HepG2 (cell line): Measurements from ENCODE around the gene DPEP3. TPM values are rescaled to one million over a fixed set of nuclear protein-coding genes. Genes with fewer than 3 reads are reported as not detected.

ENCODE experiments used
- ADNP ChIP-seq: sonication (generic); formaldehyde crosslinking; IDR thresholded peaks from 2 replicates; pipeline ENCODE4 v1.4.0; 2020; ENCODE audit warnings: missing genetic modification reagents
- ATF7 ChIP-seq, 2 experiments: fragments of 450-650 bp in 1 of 2; sonication (generic) in 1 of 2; formaldehyde crosslinking in 1 of 2; IDR thresholded peaks; 2 replicates each; pipeline versions ENCODE4 v1.4.0 to v1.6.1; 2016 to 2020; ENCODE audit warnings: antibody characterized with exemption in 1 of 2, mild to moderate bottlenecking in 1 of 2, missing genetic modification reagents in 1 of 2
- ATM ChIP-seq: fragments of 450-650 bp; IDR thresholded peaks from 2 replicates; pipeline ENCODE4 v1.7.1; 2017; ENCODE audit warnings: mild to moderate bottlenecking, borderline replicate concordance
- DMAP1 ChIP-seq: IDR thresholded peaks from 2 replicates; pipeline ENCODE4 v1.6.1; 2016
- ETS1 ChIP-seq: sonication (generic); formaldehyde crosslinking; IDR thresholded peaks from 2 replicates; pipeline ENCODE4 v1.4.0; 2020; ENCODE audit warnings: missing genetic modification reagents
- HIVEP1 ChIP-seq: sonication (generic); formaldehyde crosslinking; IDR thresholded peaks from 2 replicates; pipeline ENCODE4 v1.4.0; 2020; ENCODE audit warnings: mild to moderate bottlenecking, missing genetic modification reagents
- HOXA9 ChIP-seq: sonication (generic); formaldehyde crosslinking; IDR thresholded peaks from 2 replicates; pipeline ENCODE4 v1.8.1; 2022; ENCODE audit warnings: missing genetic modification reagents, mild to moderate bottlenecking, moderate library complexity, borderline replicate concordance
- MTERF4 ChIP-seq: sonication (generic); formaldehyde crosslinking; IDR thresholded peaks from 2 replicates; pipeline ENCODE4 v1.8.0; 2023; ENCODE audit warnings: mild to moderate bottlenecking, missing genetic modification reagents
- RARG ChIP-seq: sonication (generic); formaldehyde crosslinking; IDR thresholded peaks from 2 replicates; pipeline ENCODE4 v1.4.0; 2020; ENCODE audit warnings: low read depth, mild to moderate bottlenecking, missing genetic modification reagents
- RBM22 ChIP-seq: fragments of 200-400 bp; formaldehyde crosslinking; optimal IDR thresholded peaks from 2 replicates; pipeline ENCODE3; 2017; ENCODE audit warnings: mild to moderate bottlenecking, low read length, moderate library complexity
- REL ChIP-seq: sonication (generic); formaldehyde crosslinking; conservative IDR thresholded peaks from 2 replicates; pipeline ENCODE4 v1.8.0; 2022; ENCODE audit warnings: mild to moderate bottlenecking, missing genetic modification reagents, moderate library complexity
- SOX13 ChIP-seq, 3 experiments: fragments of 450-650 bp in 1 of 3; sonication (generic) in 1 of 3; formaldehyde crosslinking in 1 of 3; IDR thresholded peaks in 2 of 3; conservative IDR thresholded peaks in 1 of 3; 2 replicates each; pipeline versions ENCODE4 v1.5.0 to v1.6.1; 2016 to 2020; ENCODE audit warnings: antibody characterized with exemption in 1 of 3, mild to moderate bottlenecking in 1 of 3, missing compliant biosample characterization in 1 of 3, missing genetic modification reagents in 1 of 3, moderate library complexity in 1 of 3
- SP4 ChIP-seq: sonication (generic); formaldehyde crosslinking; IDR thresholded peaks from 2 replicates; pipeline ENCODE4 v1.8.1; 2023; ENCODE audit warnings: mild to moderate bottlenecking, missing genetic modification reagents
- TP53 ChIP-seq: sonication (generic); formaldehyde crosslinking; conservative IDR thresholded peaks from 2 replicates; pipeline ENCODE4 v1.4.0; 2020; ENCODE audit warnings: missing genetic modification reagents
- ZBTB43 ChIP-seq: sonication (generic); formaldehyde crosslinking; conservative IDR thresholded peaks from 2 replicates; pipeline ENCODE4 v1.4.0; 2020; ENCODE audit warnings: missing genetic modification reagents
- ZFYVE20 ChIP-seq: sonication (generic); formaldehyde crosslinking; IDR thresholded peaks from 2 replicates; pipeline ENCODE4 v1.8.0; 2023; ENCODE audit warnings: low read depth, mild to moderate bottlenecking, moderate library complexity, missing genetic modification reagents, borderline replicate concordance
- ZNF12 ChIP-seq: sonication (generic); formaldehyde crosslinking; IDR thresholded peaks from 2 replicates; pipeline ENCODE4 v1.5.0; 2020; ENCODE audit warnings: missing genetic modification reagents
- ZNF253 ChIP-seq: sonication (generic); formaldehyde crosslinking; IDR thresholded peaks from 2 replicates; pipeline ENCODE4 v1.8.0; 2022; ENCODE audit warnings: mild to moderate bottlenecking, missing genetic modification reagents, borderline replicate concordance
- ZNF547 ChIP-seq: sonication (generic); formaldehyde crosslinking; IDR thresholded peaks from 2 replicates; pipeline ENCODE4 v1.5.1; 2020; ENCODE audit warnings: mild to moderate bottlenecking, missing genetic modification reagents
- ZNF597 ChIP-seq: sonication (generic); formaldehyde crosslinking; IDR thresholded peaks from 2 replicates; pipeline ENCODE4 v1.5.0; 2020; ENCODE audit warnings: missing genetic modification reagents
- ZNF83 ChIP-seq: sonication (generic); formaldehyde crosslinking; IDR thresholded peaks from 2 replicates; pipeline ENCODE4 v1.4.0; 2020; ENCODE audit warnings: missing genetic modification reagents, mild to moderate bottlenecking, borderline replicate concordance
- ZNF841 ChIP-seq: sonication (generic); formaldehyde crosslinking; IDR thresholded peaks from 2 replicates; pipeline ENCODE4 v1.8.1; 2023; ENCODE audit warnings: missing genetic modification reagents, borderline replicate concordance
- ZSCAN30 ChIP-seq: sonication (generic); formaldehyde crosslinking; IDR thresholded peaks from 2 replicates; pipeline ENCODE4 v1.5.0; 2020; ENCODE audit warnings: mild to moderate bottlenecking, missing genetic modification reagents
- polyA plus RNA-seq, 8 experiments: library from polyadenylated mRNA; depleted of rRNA in 3 of 8; stranded (reverse) in 7 of 8; unstranded in 1 of 8; fragments of >200 nt; fragmentation: Illumina TruSeq in 4 of 8; extraction: Trizol in 4 of 8; gene quantifications; 2 replicates each; pipeline versions ENCODE4 v1.2.1 to v1.2.3, GENCODE V29; 2011 to 2016; ENCODE audit warnings: low read depth in 4 of 8, missing spikeins in 1 of 8, mixed read lengths in 1 of 8; ENCODE audit not compliant: insufficient read depth in 1 of 8
- total RNA-seq, 5 experiments: library from RNA; depleted of rRNA; stranded (reverse); fragments of >200 nt; fragmentation: Illumina TruSeq; extraction: Trizol; gene quantifications; 2 replicates each; pipeline ENCODE4 v1.2.3, GENCODE V29; 2016; ENCODE audit warnings: low read depth in 1 of 5
- TF ChIP-seq, protein P1 (sequence below): sonication (generic); formaldehyde crosslinking; IDR thresholded peaks from 2 replicates; pipeline ENCODE4 v1.4.0; 2020; ENCODE audit warnings: mild to moderate bottlenecking, missing genetic modification reagents

The DPEP3 gene
- total and polyA plus RNA-seq, 2 of the 13 experiments (the other 11 are each of a cell fraction or from before 2014, with no cell fraction given): not detected

DNA sequence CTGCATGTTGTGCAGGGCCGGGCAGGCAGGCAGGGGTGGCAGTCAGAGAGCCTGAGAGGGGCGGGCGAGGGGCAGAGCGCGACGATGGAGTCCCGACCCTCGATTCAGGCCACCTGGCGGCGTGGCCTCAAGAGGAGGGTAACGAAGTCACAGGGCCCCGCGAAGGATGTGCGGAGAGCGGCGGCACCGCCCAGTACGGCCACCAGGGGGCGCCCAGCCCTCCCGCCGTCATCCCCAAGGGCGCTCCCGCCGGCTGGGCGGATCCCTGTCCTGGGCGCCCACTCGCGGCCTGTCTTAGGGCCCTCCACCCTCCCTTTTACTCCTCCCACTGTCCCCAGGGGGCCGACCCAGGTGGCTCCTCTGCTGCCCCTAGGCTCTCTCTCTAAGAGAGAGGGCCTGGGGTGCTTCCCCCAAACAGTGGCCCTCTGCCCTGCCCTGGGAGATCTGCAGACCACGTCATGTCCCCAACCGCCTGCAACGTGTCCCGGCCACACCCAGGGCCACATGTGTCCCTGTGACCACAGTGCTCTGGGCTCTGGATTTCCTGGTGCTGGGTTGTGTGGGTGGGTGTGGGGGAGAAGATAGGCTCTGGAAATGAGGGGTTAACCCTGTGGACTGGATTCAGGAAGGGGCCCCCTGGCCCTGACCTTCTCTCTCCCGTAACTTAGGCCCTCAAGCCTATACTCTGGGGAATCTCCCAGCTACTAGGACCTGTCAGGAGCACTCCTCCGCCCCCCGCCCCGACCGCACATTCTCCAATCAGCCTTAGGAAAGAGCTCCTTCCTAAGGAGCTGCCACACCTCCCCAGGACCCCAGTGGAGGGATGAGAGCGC, 13.1 kb upstream of the DPEP3 start (continued):
- 0 out of 2 replicates have a peak, but pooled peaks have one; percentile 11 for TF ChIP-seq SOX13 (IDR thresholded peaks at IDR 0.05)
- TF ChIP-seq SOX13 (CRISPR knock-in tag; conservative IDR thresholded peaks at IDR 0.05 in 1 of 2, IDR thresholded peaks at IDR 0.05 in 1 of 2): peak; percentile 43 to 50; a peak in 2 of 4 replicates
- TF ChIP-seq REL (CRISPR knock-in tag): no peak
- TF ChIP-seq RBM22: no peak
- no peak for TF ChIP-seq ATF7 (IDR thresholded peaks at IDR 0.05)
- TF ChIP-seq ATF7 (CRISPR knock-in tag; IDR thresholded peaks at IDR 0.05): no peak; the same call in 1 of the 2 replicates
- no peak for TF ChIP-seq TP53 (CRISPR knock-in tag)
- no peak for TF ChIP-seq ZNF841 (CRISPR knock-in tag)
- peak; percentile 89 for TF ChIP-seq DMAP1 (CRISPR knock-in tag)
- TF ChIP-seq ETS1 (CRISPR knock-in tag): no peak
- TF ChIP-seq ZNF253 (CRISPR knock-in tag): no peak
- TF ChIP-seq ZNF12 (CRISPR knock-in tag): no peak
- TF ChIP-seq RARG: no peak
- TF ChIP-seq SP4 (CRISPR knock-in tag): peak; percentile 80
- no peak for TF ChIP-seq ZSCAN30 (CRISPR knock-in tag)
- TF ChIP-seq HIVEP1 (CRISPR knock-in tag): 0 out of 2 replicates have a peak, but pooled peaks have one; percentile 35
- no peak for TF ChIP-seq ZFYVE20 (CRISPR knock-in tag)
- TF ChIP-seq ZNF83: no peak; the same call in 1 of the 2 replicates
- no peak for TF ChIP-seq HOXA9
- TF ChIP-seq, protein P1, sequence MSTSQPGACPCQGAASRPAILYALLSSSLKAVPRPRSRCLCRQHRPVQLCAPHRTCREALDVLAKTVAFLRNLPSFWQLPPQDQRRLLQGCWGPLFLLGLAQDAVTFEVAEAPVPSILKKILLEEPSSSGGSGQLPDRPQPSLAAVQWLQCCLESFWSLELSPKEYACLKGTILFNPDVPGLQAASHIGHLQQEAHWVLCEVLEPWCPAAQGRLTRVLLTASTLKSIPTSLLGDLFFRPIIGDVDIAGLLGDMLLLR (CRISPR knock-in tag): 0 out of 2 replicates have a peak, but pooled peaks have one; percentile 70
- TF ChIP-seq ADNP: no peak
- TF ChIP-seq ZNF547 (CRISPR knock-in tag): peak; percentile 84; the same call in 1 of the 2 replicates
- peak; percentile 45; the same call in 1 of the 2 replicates for TF ChIP-seq MTERF4
- TF ChIP-seq ATM: no peak
- TF ChIP-seq ZBTB43 (CRISPR knock-in tag): 0 out of 2 replicates have a peak, but pooled peaks have one; percentile 40
- no peak for TF ChIP-seq ZNF597
